Common myeloid progenitor, CD34-positive (primary cell): ENCODE results near the gene VCAN.

Experiments
- CTCF ChIA-PET: fragments of 350-600 bp; sonication (Branson Sonifier 250); formaldehyde crosslinking; loops from one replicate; lab custom pipeline; 2021; ENCODE audit warnings: antibody characterized with exemption; lab: Charles Lee
- POLR2A ChIA-PET: fragments of 350-600 bp; sonication (Branson Sonifier 250); formaldehyde crosslinking; loops from one replicate; lab custom pipeline; 2021; ENCODE audit warnings: antibody characterized with exemption; lab: Charles Lee
- DNase-seq, 3 donors: peaks; one replicate each; pipeline versions ENCODE4 v3.0.0 to v3.0.0-alpha.2; 2013
- H3K27ac ChIP-seq, 2 experiments: 1 replicate in 1 of 2; 2 replicates in 1 of 2; pipeline ENCODE4 v1.7.0; 2013; ENCODE audit warnings: inconsistent platforms in 2 of 2, low read length in 2 of 2, mild to moderate bottlenecking in 2 of 2, low read depth in 1 of 2, moderate library complexity in 1 of 2; ENCODE audit not compliant: severe bottlenecking in 2 of 2, insufficient read depth in 1 of 2, poor library complexity in 1 of 2
- H3K27me3 ChIP-seq, 5 experiments: replicated peaks in 2 of 5; 1 replicate in 3 of 5; 2 replicates in 2 of 5; pipeline versions ENCODE4 v1.6.1 to v1.7.0; 2013; ENCODE audit warnings: low read length in 4 of 5, mild to moderate bottlenecking in 2 of 5, moderate library complexity in 2 of 5, inconsistent platforms in 1 of 5; ENCODE audit not compliant: insufficient read depth in 5 of 5, control insufficient read depth in 4 of 5
- H3K36me3 ChIP-seq, 4 experiments: 1 replicate in 2 of 4; 2 replicates in 2 of 4; pipeline versions ENCODE4 v1.6.1 to v1.7.0; 2013; ENCODE audit warnings: low read length in 3 of 4, control low read depth in 1 of 4, mild to moderate bottlenecking in 1 of 4; ENCODE audit not compliant: control insufficient read depth in 4 of 4, insufficient read depth in 4 of 4
- H3K4me1 ChIP-seq, 4 experiments: 1 replicate in 3 of 4; 2 replicates in 1 of 4; pipeline versions ENCODE4 v1.6.1 to v1.7.1; 2013; ENCODE audit warnings: low read length in 3 of 4, mild to moderate bottlenecking in 3 of 4, control low read depth in 1 of 4, inconsistent platforms in 1 of 4, moderate library complexity in 1 of 4; ENCODE audit not compliant: control insufficient read depth in 4 of 4, insufficient read depth in 4 of 4; ENCODE audit errors: control extremely low read depth in 1 of 4
- H3K4me3 ChIP-seq, 7 experiments: 1 replicate in 4 of 7; 2 replicates in 3 of 7; pipeline versions ENCODE4 v1.5.1 to v1.7.0; 2013; ENCODE audit warnings: mild to moderate bottlenecking in 7 of 7, low read length in 6 of 7, moderate library complexity in 6 of 7, inconsistent platforms in 2 of 7, low read depth in 2 of 7, control low read depth in 1 of 7; ENCODE audit not compliant: insufficient read depth in 4 of 7, control insufficient read depth in 1 of 7; ENCODE audit errors: extremely low read depth in 1 of 7
- H3K9me3 ChIP-seq, 5 experiments: 1 replicate in 4 of 5; 2 replicates in 1 of 5; pipeline versions ENCODE4 v1.6.1 to v1.7.1; 2013; ENCODE audit warnings: low read length in 4 of 5, mild to moderate bottlenecking in 2 of 5, inconsistent platforms in 1 of 5, low read depth in 1 of 5, moderate library complexity in 1 of 5; ENCODE audit not compliant: control insufficient read depth in 4 of 5, insufficient read depth in 2 of 5; ENCODE audit errors: control extremely low read depth in 1 of 5
- WGBS: methylation state at CpG from one replicate; pipeline ENCODE4 v1.1.5; 2013; ENCODE audit not compliant: insufficient coverage; 5-methylcytosine and 5-hydroxymethylcytosine counted together

The VCAN gene

GRCh38 chr5:83549076-83549475 lies 77.5 kb downstream of the VCAN start:
- Histone ChIP-seq H3K27me3 (no peaks in the 10 kb centered on the region), H3K9me3 (no peaks in the 10 kb centered on the region), H3K27ac (no peak overlapping the region), H3K4me1 (no peaks in the 10 kb centered on the region), H3K36me3 (no peaks in the 10 kb centered on the region), H3K4me3 (no peak overlapping the region)
- no peak for DNase-seq
- 100% methylated on average over 1 of the region's 2 CpGs for WGBS
- ChIA-PET POLR2A (interaction anchor here (0.6 to 1.1 kb wide), 2 partner anchors 307 to 1181 kb away, joined by 3 to 5 read pairs; no protein-coding TSS in a partner anchor), CTCF (interaction anchor here (1.0 to 1.1 kb wide), 2 partner anchors 10 to 1199 kb away, joined by 3 read pairs; no protein-coding TSS in a partner anchor)

GRCh38 chr5:83549674-83550073 lies 78.1 kb downstream of the VCAN start:
- H3K4me3 ChIP-seq = no peak overlapping the region
- no peaks in the 10 kb centered on the region for H3K9me3 ChIP-seq
- no peak for DNase-seq
- no peak overlapping the region for H3K27ac ChIP-seq
- H3K36me3 ChIP-seq = no peaks in the 10 kb centered on the region
- no peaks in the 10 kb centered on the region for H3K27me3 ChIP-seq
- ChIA-PET CTCF (interaction anchor here (1.0 to 1.2 kb wide), 3 partner anchors 10 to 1200 kb away, joined by 3 read pairs; no protein-coding TSS in a partner anchor), POLR2A (interaction anchor here (1.1 kb wide), 1 partner anchor 1181 kb away, joined by 3 read pairs; no protein-coding TSS in a partner anchor)
- WGBS = 72% methylated on average over 4 of the region's 5 CpGs
- no peaks in the 10 kb centered on the region for H3K4me1 ChIP-seq

- no peaks in the 10 kb centered on the region for H3K4me1 ChIP-seq
- DNase-seq = no peak
- no CpG with 5 or more reads among the region's 1 CpG for WGBS
- POLR2A ChIA-PET = interaction anchor here (0.7 kb wide), 1 partner anchor 1060 kb away, joined by 3 read pairs; no protein-coding TSS in a partner anchor
- no peaks in the 10 kb centered on the region for H3K36me3 ChIP-seq
- no peaks in the 10 kb centered on the region for H3K9me3 ChIP-seq
- no peaks in the 10 kb centered on the region for H3K27me3 ChIP-seq
- H3K27ac ChIP-seq = no peak overlapping the region
- CTCF ChIA-PET = no interaction called here
- H3K4me3 ChIP-seq = no peak overlapping the region
These were observed 80.3 kb downstream of the VCAN start for GRCh38 chr5:83551821-83552220.

- no peaks in the 10 kb centered on the region for H3K4me1 ChIP-seq
- H3K36me3 ChIP-seq = no peaks in the 10 kb centered on the region
- no peak overlapping the region for H3K27ac ChIP-seq
- POLR2A ChIA-PET = interaction anchor here (0.7 kb wide), 1 partner anchor 1061 kb away, joined by 3 read pairs; no protein-coding TSS in a partner anchor
- no peaks in the 10 kb centered on the region for H3K9me3 ChIP-seq
- CTCF ChIA-PET = no interaction called here
- DNase-seq = no peak
- H3K4me3 ChIP-seq = no peak overlapping the region
- H3K27me3 ChIP-seq = no peaks in the 10 kb centered on the region
These were observed 80.7 kb downstream of the VCAN start for GRCh38 chr5:83552275-83552674.

- Histone ChIP-seq H3K4me3 (no peak overlapping the region), H3K36me3 (no peaks in the 10 kb centered on the region), H3K9me3 (no peaks in the 10 kb centered on the region), H3K27ac (no peak overlapping the region), H3K4me1 (no peaks in the 10 kb centered on the region), H3K27me3 (no peaks in the 10 kb centered on the region)
- POLR2A ChIA-PET = no interaction called here
- WGBS = 97% methylated on average over 8 of the region's 9 CpGs
- CTCF ChIA-PET = no interaction called here
- no peak for DNase-seq
These were observed 81.5 kb downstream of the VCAN start for GRCh38 chr5:83553000-83553486.

- no peaks in the 10 kb centered on the region for H3K9me3 ChIP-seq
- WGBS = 92% methylated on average over 3 of the region's 5 CpGs
- POLR2A ChIA-PET = no interaction called here
- H3K27ac ChIP-seq = no peak overlapping the region
- no peak overlapping the region for H3K4me3 ChIP-seq
- no peaks in the 10 kb centered on the region for H3K27me3 ChIP-seq
- H3K4me1 ChIP-seq = no peaks in the 10 kb centered on the region
- CTCF ChIA-PET = no interaction called here
- H3K36me3 ChIP-seq = no peaks in the 10 kb centered on the region
- no peak for DNase-seq
These were observed 82.6 kb downstream of the VCAN start for GRCh38 chr5:83554133-83554532.

GRCh38 chr5:83554686-83555085 lies 83.1 kb downstream of the VCAN start:
- ChIA-PET CTCF (no interaction called here), POLR2A (interaction anchor here (0.6 kb wide), 1 partner anchor 1155 kb away, joined by 3 read pairs; no protein-coding TSS in a partner anchor)
- H3K27ac ChIP-seq = no peak overlapping the region
- H3K36me3 ChIP-seq = no peaks in the 10 kb centered on the region
- H3K27me3 ChIP-seq = no peaks in the 10 kb centered on the region
- DNase-seq = no peak
- no peaks in the 10 kb centered on the region for H3K4me1 ChIP-seq
- H3K9me3 ChIP-seq = no peaks in the 10 kb centered on the region
- H3K4me3 ChIP-seq = no peak overlapping the region
- 100% methylated on average over 1 of the region's 1 CpG for WGBS
